HL-60 (cell line): ENCODE data around the gene PLEKHG3.

ENCODE experiments used
- DNase-seq, 2 experiments: peaks; one replicate each; pipeline ENCODE4 v3.0.0-alpha.2; 2010 to 2020; ENCODE audit warnings: low read depth in 1 of 2, low spot score in 1 of 2
- H3K27ac ChIP-seq: fragments of 250-450 bp; sonication (Bioruptor Pico); replicated peaks from 2 replicates; pipeline ENCODE4 v1.5.1; 2020; ENCODE audit warnings: mild to moderate bottlenecking, moderate library complexity
- H3K27me3 ChIP-seq: fragments of 250-450 bp; sonication (Bioruptor Pico); 2 replicates; pipeline ENCODE4 v1.5.1; 2021; ENCODE audit warnings: mild to moderate bottlenecking, moderate library complexity; ENCODE audit not compliant: insufficient read depth, poor library complexity, severe bottlenecking
- H3K4me3 ChIP-seq: replicated peaks from 2 replicates; pipeline ENCODE4 v1.5.1; 2011; ENCODE audit warnings: mild to moderate bottlenecking, control low read depth, low read length; ENCODE audit not compliant: insufficient read depth
- GABPA ChIP-seq: IDR thresholded peaks from 2 replicates; pipeline ENCODE4 v1.6.1; 2012; ENCODE audit warnings: low read depth
- POLR2AphosphoS5 ChIP-seq: IDR thresholded peaks from 2 replicates; pipeline ENCODE4 v1.6.1; 2012; ENCODE audit warnings: low read depth
- REST ChIP-seq: IDR thresholded peaks from 2 replicates; pipeline ENCODE4 v1.6.1; 2012; ENCODE audit warnings: low read depth; ENCODE audit not compliant: insufficient replicate concordance
- SPI1 ChIP-seq: IDR thresholded peaks from 2 replicates; pipeline ENCODE4 v1.6.1; 2012; ENCODE audit warnings: low read depth, mild to moderate bottlenecking, borderline replicate concordance
- TF ChIP-seq, protein P1 (sequence below): IDR thresholded peaks from one replicate; pipeline ENCODE4 v1.5.1; 2011; ENCODE audit warnings: low read length, control low read depth, inconsistent platforms; ENCODE audit not compliant: insufficient read depth

The PLEKHG3 gene

GRCh38 chr14:64774272-64774671 is 70.0 kb downstream of the PLEKHG3 start:
- TF ChIP-seq SPI1 = no peak
- TF ChIP-seq GABPA = no peak
- TF ChIP-seq POLR2AphosphoS5 = no peak
- no peak for TF ChIP-seq REST
- TF ChIP-seq, protein P1, sequence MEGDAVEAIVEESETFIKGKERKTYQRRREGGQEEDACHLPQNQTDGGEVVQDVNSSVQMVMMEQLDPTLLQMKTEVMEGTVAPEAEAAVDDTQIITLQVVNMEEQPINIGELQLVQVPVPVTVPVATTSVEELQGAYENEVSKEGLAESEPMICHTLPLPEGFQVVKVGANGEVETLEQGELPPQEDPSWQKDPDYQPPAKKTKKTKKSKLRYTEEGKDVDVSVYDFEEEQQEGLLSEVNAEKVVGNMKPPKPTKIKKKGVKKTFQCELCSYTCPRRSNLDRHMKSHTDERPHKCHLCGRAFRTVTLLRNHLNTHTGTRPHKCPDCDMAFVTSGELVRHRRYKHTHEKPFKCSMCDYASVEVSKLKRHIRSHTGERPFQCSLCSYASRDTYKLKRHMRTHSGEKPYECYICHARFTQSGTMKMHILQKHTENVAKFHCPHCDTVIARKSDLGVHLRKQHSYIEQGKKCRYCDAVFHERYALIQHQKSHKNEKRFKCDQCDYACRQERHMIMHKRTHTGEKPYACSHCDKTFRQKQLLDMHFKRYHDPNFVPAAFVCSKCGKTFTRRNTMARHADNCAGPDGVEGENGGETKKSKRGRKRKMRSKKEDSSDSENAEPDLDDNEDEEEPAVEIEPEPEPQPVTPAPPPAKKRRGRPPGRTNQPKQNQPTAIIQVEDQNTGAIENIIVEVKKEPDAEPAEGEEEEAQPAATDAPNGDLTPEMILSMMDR = no peak
- Histone ChIP-seq H3K27ac (no peak overlapping the region), H3K27me3 (no peaks in the 10 kb centered on the region), H3K4me3 (no peak overlapping the region)
- no peak for DNase-seq

DNA sequence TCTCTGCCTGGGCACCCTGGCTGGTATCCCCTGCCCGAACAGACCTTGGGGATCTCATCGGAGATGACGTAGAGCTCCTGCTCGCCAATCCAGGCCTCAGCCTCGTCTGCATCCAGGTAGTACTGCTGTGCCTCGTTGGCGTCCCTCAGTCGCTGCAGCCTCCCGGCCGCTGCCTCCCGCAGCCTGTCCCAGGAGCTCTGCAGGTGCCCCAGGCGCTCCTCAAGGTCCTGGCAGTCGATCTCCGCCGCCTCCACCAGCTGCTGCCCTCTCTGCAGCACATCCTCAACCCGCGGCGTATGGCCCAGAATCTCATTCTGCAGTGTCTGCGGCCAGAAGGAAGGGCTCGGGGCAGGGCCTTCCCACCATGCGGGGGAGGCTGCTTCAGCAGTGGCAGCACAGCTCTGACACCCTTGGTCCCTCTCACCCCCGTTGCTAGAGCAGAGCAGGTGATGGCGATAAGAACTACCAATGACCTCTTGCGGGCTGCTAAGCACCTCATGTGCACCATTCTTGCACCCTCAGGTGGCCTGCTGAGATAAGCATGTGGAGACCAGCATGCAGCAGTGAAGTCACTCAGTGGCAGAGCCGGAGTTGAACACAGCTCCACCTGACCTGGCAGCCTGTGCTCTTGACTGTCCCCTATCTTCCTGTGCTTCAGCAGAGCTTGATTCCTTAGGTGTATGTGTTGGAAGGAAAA is 71.0 kb downstream of the PLEKHG3 start:
- no peak for TF ChIP-seq SPI1
- no peak for TF ChIP-seq REST
- no peak for TF ChIP-seq GABPA
- TF ChIP-seq POLR2AphosphoS5 = no peak
- TF ChIP-seq, protein P1 = no peak
- DNase-seq = no peak
- H3K27ac ChIP-seq = no peak overlapping the region
- no peaks in the 10 kb centered on the region for H3K27me3 ChIP-seq
- no peak overlapping the region for H3K4me3 ChIP-seq

GRCh38 chr14:64777461-64777860 is 73.2 kb downstream of the PLEKHG3 start:
- DNase-seq = no peak
- Histone ChIP-seq H3K4me3 (no peak overlapping the region), H3K27me3 (no peaks in the 10 kb centered on the region), H3K27ac (no peak overlapping the region)
- no peak for TF ChIP-seq REST
- TF ChIP-seq, protein P1 = no peak
- no peak for TF ChIP-seq POLR2AphosphoS5
- TF ChIP-seq GABPA = no peak
